C4-2B (cell line): ENCODE data around the gene ZEB2.

Experiments used
- H3K27ac ChIP-seq: fragments of 450-650 bp; 2 replicates; pipeline ENCODE4 v1.5.1; 2017
- CTCF ChIP-seq: fragments of 450-650 bp; conservative IDR thresholded peaks from 2 replicates; pipeline ENCODE4 v1.5.1; 2017; ENCODE audit warnings: mild to moderate bottlenecking
- ZFX ChIP-seq: fragments of 450-650 bp; IDR thresholded peaks from 2 replicates; pipeline ENCODE4 v1.6.1; 2017

Gene ZEB2

GRCh38 chr2:144454466-144455287 is 65.2 kb downstream of the ZEB2 start:
- no peak overlapping the region for H3K27ac ChIP-seq
- TF ChIP-seq CTCF = no peak

- TF ChIP-seq CTCF (no peak), ZFX (no peak)
- H3K27ac ChIP-seq = no peak overlapping the region
Observed at GRCh38 chr2:144453486-144454158, 66.3 kb downstream of the ZEB2 start.

GRCh38 chr2:144452989-144453336 is 67.0 kb downstream of the ZEB2 start:
- TF ChIP-seq CTCF (no peak), ZFX (no peak)
- no peak overlapping the region for H3K27ac ChIP-seq

- H3K27ac ChIP-seq = no peak overlapping the region
- TF ChIP-seq ZFX (no peak), CTCF (peak; percentile 15; the same call in 1 of the 2 replicates)
Observed at GRCh38 chr2:144452169-144452988, 67.5 kb downstream of the ZEB2 start.

GRCh38 chr2:144451443-144451842 is 68.5 kb downstream of the ZEB2 start:
- no peak for TF ChIP-seq CTCF
- no peak for TF ChIP-seq ZFX
- no peak overlapping the region for H3K27ac ChIP-seq

GRCh38 chr2:144449028-144449406 is 70.9 kb downstream of the ZEB2 start:
- TF ChIP-seq ZFX = no peak
- peak; percentile 38 for TF ChIP-seq CTCF

More at GRCh38 chr2:144449028-144449406, 70.9 kb downstream of the ZEB2 start:
- no peak overlapping the region for H3K27ac ChIP-seq
